Measurements from ENCODE around the gene APOH. TPM values are rescaled to one million over a fixed set of nuclear protein-coding genes. Genes with fewer than 3 reads are reported as not detected.

APOH gene
- total and polyA plus RNA-seq, 5 donors from 2014 or later = not detected

GRCh38 chr17:66171692-66172091 lies 57.5 kb downstream of the APOH start:
- Histone ChIP-seq H3K27ac (ENCODE audit: insufficient read depth, low read length, poor library complexity, severe bottlenecking) (no peak overlapping the region), H3K4me3 (ENCODE audit: low read depth, low read length) (no peak overlapping the region), H3K27me3 (ENCODE audit: control insufficient read depth, insufficient read depth, low read length) (no peaks in the 10 kb centered on the region), H3K36me3 (ENCODE audit: control insufficient read depth, insufficient read depth, low read length) (no peaks in the 10 kb centered on the region), H3K4me1 (ENCODE audit: control insufficient read depth, insufficient read depth, low read length, poor library complexity, severe bottlenecking) (no peaks in the 10 kb centered on the region), H3K9me3 (ENCODE audit: control insufficient read depth in 2 of 2, low read length in 2 of 2) (no peaks in the 10 kb centered on the region)
- ATAC-seq (ENCODE audit: low read depth in 2 of 2) (no peak), DNase-seq (no peak)
- H3K4me1 Mint-ChIP-seq = no peaks in the 10 kb centered on the region
- peaks cover 0 to 1% (median 0%) of the 10 kb centered on the region in 7 donors for H3K9me3 Mint-ChIP-seq
- no peaks in the 10 kb centered on the region for H3K27me3 Mint-ChIP-seq
- no peaks in the 10 kb centered on the region for H3K36me3 Mint-ChIP-seq
- H3K4me3 Mint-ChIP-seq = no peak overlapping the region
- no peak overlapping the region for H3K27ac Mint-ChIP-seq

- no peaks in the 10 kb centered on the region for H3K4me1 Mint-ChIP-seq
Measured at GRCh38 chr17:66171172-66171571, 58.0 kb downstream of the APOH start.

GRCh38 chr17:66169839-66170238 lies 59.4 kb downstream of the APOH start:
- Histone ChIP-seq H3K9me3 (ENCODE audit: control insufficient read depth in 2 of 2, low read length in 2 of 2) (no peaks in the 10 kb centered on the region), H3K27me3 (ENCODE audit: control insufficient read depth, insufficient read depth, low read length) (no peaks in the 10 kb centered on the region), H3K36me3 (ENCODE audit: control insufficient read depth, insufficient read depth, low read length) (no peaks in the 10 kb centered on the region), H3K4me1 (ENCODE audit: control insufficient read depth, insufficient read depth, low read length, poor library complexity, severe bottlenecking) (no peaks in the 10 kb centered on the region), H3K27ac (ENCODE audit: insufficient read depth, low read length, poor library complexity, severe bottlenecking) (no peak overlapping the region), H3K4me3 (ENCODE audit: low read depth, low read length) (no peak overlapping the region)
- ATAC-seq (ENCODE audit: low read depth in 2 of 2) (no peak), DNase-seq (no peak)
- Mint-ChIP-seq H3K27ac (no peak overlapping the region), H3K4me3 (no peak overlapping the region), H3K27me3 (no peaks in the 10 kb centered on the region), H3K36me3 (no peaks in the 10 kb centered on the region), H3K9me3 (peaks cover 0 to 1% (median 0%) of the 10 kb centered on the region in 7 donors), H3K4me1 (no peaks in the 10 kb centered on the region)

More at GRCh38 chr17:66171172-66171571, 58.0 kb downstream of the APOH start:
- H3K36me3 Mint-ChIP-seq = no peaks in the 10 kb centered on the region
- DNase-seq (no peak), ATAC-seq (ENCODE audit: low read depth in 2 of 2) (no peak)
- Histone ChIP-seq H3K27ac (ENCODE audit: insufficient read depth, low read length, poor library complexity, severe bottlenecking) (no peak overlapping the region), H3K9me3 (ENCODE audit: control insufficient read depth in 2 of 2, low read length in 2 of 2) (no peaks in the 10 kb centered on the region), H3K4me3 (ENCODE audit: low read depth, low read length) (no peak overlapping the region), H3K36me3 (ENCODE audit: control insufficient read depth, insufficient read depth, low read length) (no peaks in the 10 kb centered on the region), H3K4me1 (ENCODE audit: control insufficient read depth, insufficient read depth, low read length, poor library complexity, severe bottlenecking) (no peaks in the 10 kb centered on the region), H3K27me3 (ENCODE audit: control insufficient read depth, insufficient read depth, low read length) (no peaks in the 10 kb centered on the region)
- no peaks in the 10 kb centered on the region for H3K27me3 Mint-ChIP-seq
- H3K4me3 Mint-ChIP-seq = no peak overlapping the region
- H3K27ac Mint-ChIP-seq = no peak overlapping the region
- H3K9me3 Mint-ChIP-seq = peaks cover 0 to 1% (median 0%) of the 10 kb centered on the region in 7 donors

GRCh38 chr17:66167189-66167815 lies 61.9 kb downstream of the APOH start:
- ATAC-seq (ENCODE audit: low read depth in 2 of 2) = no peak
- H3K4me1 Mint-ChIP-seq = peaks cover 0 to 4% (median 0%) of the 10 kb centered on the region in 4 donors

GRCh38 chr17:66165537-66166123 lies 63.6 kb downstream of the APOH start:
- DNase-seq (peak in 2 of 3 donors; percentile 51 to 61), ATAC-seq (ENCODE audit: low read depth in 2 of 2) (no peak)
- H3K27ac Mint-ChIP-seq = peak overlapping the region in 1 of 3 donors; percentile 18
- no peaks in the 10 kb centered on the region for H3K4me1 ChIP-seq (ENCODE audit: control insufficient read depth, insufficient read depth, low read length, poor library complexity, severe bottlenecking)
- H3K27me3 Mint-ChIP-seq = no peaks in the 10 kb centered on the region
- H3K36me3 ChIP-seq (ENCODE audit: control insufficient read depth, insufficient read depth, low read length) = no peaks in the 10 kb centered on the region
- H3K9me3 Mint-ChIP-seq = peaks cover 0 to under 1% (median 0%) of the 10 kb centered on the region in 7 donors
- no peak overlapping the region for H3K4me3 Mint-ChIP-seq
- no peak overlapping the region for H3K4me3 ChIP-seq (ENCODE audit: low read depth, low read length)
- no peak overlapping the region for H3K27ac ChIP-seq (ENCODE audit: insufficient read depth, low read length, poor library complexity, severe bottlenecking)
- H3K36me3 Mint-ChIP-seq = no peaks in the 10 kb centered on the region
- no peaks in the 10 kb centered on the region for H3K9me3 ChIP-seq (ENCODE audit: control insufficient read depth in 2 of 2, low read length in 2 of 2)
- peaks cover 8 to 12% (median 8%) of the 10 kb centered on the region in 4 donors for H3K4me1 Mint-ChIP-seq
- no peaks in the 10 kb centered on the region for H3K27me3 ChIP-seq (ENCODE audit: control insufficient read depth, insufficient read depth, low read length)

More at GRCh38 chr17:66167189-66167815, 61.9 kb downstream of the APOH start:
- no peak for DNase-seq
- Mint-ChIP-seq H3K4me3 (no peak overlapping the region), H3K9me3 (peaks cover 0 to 1% (median 0%) of the 10 kb centered on the region in 7 donors), H3K27ac (no peak overlapping the region), H3K27me3 (no peaks in the 10 kb centered on the region), H3K36me3 (no peaks in the 10 kb centered on the region)
- Histone ChIP-seq H3K9me3 (ENCODE audit: control insufficient read depth in 2 of 2, low read length in 2 of 2) (no peaks in the 10 kb centered on the region), H3K27ac (ENCODE audit: insufficient read depth, low read length, poor library complexity, severe bottlenecking) (no peak overlapping the region), H3K27me3 (ENCODE audit: control insufficient read depth, insufficient read depth, low read length) (no peaks in the 10 kb centered on the region), H3K4me3 (ENCODE audit: low read depth, low read length) (no peak overlapping the region), H3K4me1 (ENCODE audit: control insufficient read depth, insufficient read depth, low read length, poor library complexity, severe bottlenecking) (no peaks in the 10 kb centered on the region), H3K36me3 (ENCODE audit: control insufficient read depth, insufficient read depth, low read length) (no peaks in the 10 kb centered on the region)

Other genes starting within 250 kb of the APOH start
- 2.3 TPM for gene CEP112, start 37.3 kb downstream of the APOH start, total RNA-seq
- gene CEP112, start 37.3 kb downstream of the APOH start, polyA plus RNA-seq = under 1 TPM in 3 of 4 donors, not detected in 1; 0.15 to 0.76 (median 0.31) TPM
- 84.0 TPM for gene PRKCA, start 73.2 kb upstream of the APOH start, total RNA-seq
- gene PRKCA, start 73.2 kb upstream of the APOH start, polyA plus RNA-seq = 1 to 10 TPM in 3 of 4 donors, under 1 TPM in 1; 0.60 to 2.3 (median 1.6) TPM